Astrocyte of the cerebellum (primary cell): ENCODE measurements around the gene RBPJ.
A peak's percentile ranks its signal among the peaks of the same experiment; 100 is the strongest.

ENCODE experiments used
- DNase-seq: peaks from one replicate; pipeline ENCODE4 v3.0.0-alpha.2; 2011; ENCODE audit warnings: low read depth
- H3K4me3 ChIP-seq: 2 replicates; pipeline ENCODE4 v1.5.1; 2011; ENCODE audit warnings: mild to moderate bottlenecking, low read depth, low read length, moderate library complexity
- in situ Hi-C: cut with HindIII; loops from 2 replicates; pipeline ENCODE4 v1.10.0; 2017; ENCODE audit warnings: low sequenced_read_pairs
- TF ChIP-seq, protein P1 (sequence below): IDR thresholded peaks from 2 replicates; pipeline ENCODE4 v1.5.1; 2012; ENCODE audit warnings: low read length, low read depth, moderate library complexity, mild to moderate bottlenecking; ENCODE audit errors: missing control alignments

The RBPJ gene

GRCh38 chr4:26323821-26324220 is 3.0 kb downstream of the RBPJ start:
- TF ChIP-seq, protein P1, sequence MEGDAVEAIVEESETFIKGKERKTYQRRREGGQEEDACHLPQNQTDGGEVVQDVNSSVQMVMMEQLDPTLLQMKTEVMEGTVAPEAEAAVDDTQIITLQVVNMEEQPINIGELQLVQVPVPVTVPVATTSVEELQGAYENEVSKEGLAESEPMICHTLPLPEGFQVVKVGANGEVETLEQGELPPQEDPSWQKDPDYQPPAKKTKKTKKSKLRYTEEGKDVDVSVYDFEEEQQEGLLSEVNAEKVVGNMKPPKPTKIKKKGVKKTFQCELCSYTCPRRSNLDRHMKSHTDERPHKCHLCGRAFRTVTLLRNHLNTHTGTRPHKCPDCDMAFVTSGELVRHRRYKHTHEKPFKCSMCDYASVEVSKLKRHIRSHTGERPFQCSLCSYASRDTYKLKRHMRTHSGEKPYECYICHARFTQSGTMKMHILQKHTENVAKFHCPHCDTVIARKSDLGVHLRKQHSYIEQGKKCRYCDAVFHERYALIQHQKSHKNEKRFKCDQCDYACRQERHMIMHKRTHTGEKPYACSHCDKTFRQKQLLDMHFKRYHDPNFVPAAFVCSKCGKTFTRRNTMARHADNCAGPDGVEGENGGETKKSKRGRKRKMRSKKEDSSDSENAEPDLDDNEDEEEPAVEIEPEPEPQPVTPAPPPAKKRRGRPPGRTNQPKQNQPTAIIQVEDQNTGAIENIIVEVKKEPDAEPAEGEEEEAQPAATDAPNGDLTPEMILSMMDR, result peak; percentile 21
- in situ Hi-C loops, result loop anchor here (5.0 kb wide), 1 partner anchor 83 kb away; no protein-coding TSS in a partner anchor
- peak; percentile 44 for DNase-seq
- peak overlapping the region; percentile 98 for H3K4me3 ChIP-seq

DNA sequence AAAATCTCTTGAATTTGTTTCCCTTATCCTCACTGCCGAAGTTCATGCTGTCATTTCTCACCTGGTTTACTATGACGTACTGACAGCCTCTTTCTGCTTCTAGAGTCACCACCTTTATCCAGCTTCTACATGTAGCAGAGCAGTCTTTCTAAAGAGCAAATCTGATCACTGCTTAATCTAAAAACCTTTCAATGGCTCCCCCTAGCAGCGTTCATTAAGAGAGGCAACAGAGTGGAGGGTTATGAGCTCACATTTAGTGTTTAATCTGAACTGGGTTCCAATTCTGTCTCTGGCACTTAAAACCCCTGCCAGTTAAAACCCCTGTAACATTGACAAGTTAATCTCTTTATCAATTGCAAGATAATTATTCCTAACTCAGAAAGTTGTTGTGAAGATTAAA is 4.4 kb downstream of the RBPJ start:
- TF ChIP-seq, protein P1, result peak; percentile 63
- peak; percentile 47 for DNase-seq
- H3K4me3 ChIP-seq, result peak overlapping the region; percentile 1
- in situ Hi-C loops, result no loop called here

DNA sequence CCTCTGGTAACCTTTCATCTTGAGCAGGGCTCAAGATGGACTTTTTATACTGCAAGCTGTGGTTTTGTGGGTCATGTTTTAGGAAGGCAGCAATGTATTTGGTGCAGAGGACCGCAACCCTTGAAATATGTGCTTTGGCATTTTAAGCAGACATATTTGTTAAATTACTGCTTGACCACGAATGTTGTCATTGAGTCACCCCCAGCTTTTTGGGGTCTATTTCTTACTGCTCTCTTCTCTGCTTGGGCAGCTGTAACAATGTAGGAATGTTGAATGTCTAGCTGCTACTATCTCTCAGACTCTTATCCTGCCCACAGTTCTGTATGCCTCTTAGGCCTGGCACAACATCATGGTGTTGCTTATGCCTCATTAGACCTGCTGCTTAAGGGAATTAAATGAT is 6.0 kb downstream of the RBPJ start:
- no peak overlapping the region for H3K4me3 ChIP-seq
- in situ Hi-C loops, result no loop called here
- TF ChIP-seq, protein P1, result no peak
- DNase-seq, result peak; percentile 91

- in situ Hi-C loops, result no loop called here
- no peak overlapping the region for H3K4me3 ChIP-seq
- peak; percentile 55 for DNase-seq
- TF ChIP-seq, protein P1, result peak; percentile 58
Observed at GRCh38 chr4:26330186-26330787, 9.5 kb downstream of the RBPJ start.

- in situ Hi-C loops, result no loop called here
- TF ChIP-seq, protein P1, result no peak
- H3K4me3 ChIP-seq, result no peak overlapping the region
- DNase-seq, result no peak
Observed at GRCh38 chr4:26330946-26331345, 10.1 kb downstream of the RBPJ start.

DNA sequence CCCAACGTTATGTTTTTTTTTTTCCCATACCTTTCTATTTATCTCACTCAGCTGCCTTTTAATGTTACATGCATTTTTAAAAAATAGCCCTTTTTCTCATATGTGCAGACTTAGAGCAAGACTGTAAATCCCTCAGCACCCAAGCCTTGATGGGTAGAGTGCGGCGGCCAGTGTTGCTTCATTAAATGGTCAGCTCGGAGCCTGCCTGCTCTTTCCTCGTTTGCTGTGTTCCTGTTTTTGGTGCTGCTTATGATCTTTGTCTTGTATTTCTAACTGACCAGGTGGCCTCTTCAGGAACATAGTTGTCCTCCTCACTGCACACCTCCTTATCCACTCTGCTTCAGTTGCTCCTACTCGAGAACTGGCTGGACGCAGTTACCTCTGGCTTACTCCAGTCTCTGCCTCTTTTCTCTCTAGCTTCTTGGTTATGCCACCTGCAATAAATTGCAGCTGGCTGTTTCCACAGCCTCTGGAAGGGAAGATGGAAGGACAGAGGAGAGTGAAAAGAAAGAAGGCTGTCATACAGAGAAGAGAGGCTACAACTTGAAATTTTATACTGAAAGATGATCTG is 10.7 kb downstream of the RBPJ start:
- TF ChIP-seq, protein P1, result no peak
- DNase-seq, result no peak
- in situ Hi-C loops, result no loop called here
- H3K4me3 ChIP-seq, result no peak overlapping the region

DNA sequence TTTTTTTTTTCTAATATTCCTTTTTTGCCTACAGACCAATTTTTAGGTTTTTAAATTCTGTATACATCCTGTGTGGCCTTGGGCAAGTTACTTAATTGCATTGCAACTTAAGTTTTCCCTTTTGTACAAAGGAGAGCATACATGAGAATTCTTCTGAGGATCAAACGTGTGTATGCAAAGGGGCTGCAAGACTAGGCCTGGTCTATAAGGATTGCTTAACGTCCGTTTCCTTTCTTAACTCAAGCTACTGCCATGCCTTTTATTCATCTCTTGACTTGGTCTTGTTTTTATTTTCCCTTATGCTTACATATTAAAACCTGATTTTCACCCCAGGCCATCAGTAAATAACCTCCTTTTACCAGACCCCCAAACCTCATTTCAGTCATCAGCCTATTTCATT is 13.6 kb downstream of the RBPJ start:
- TF ChIP-seq, protein P1, result no peak
- in situ Hi-C loops, result no loop called here
- H3K4me3 ChIP-seq, result no peak overlapping the region
- no peak for DNase-seq
